Measurements from ENCODE around the gene NCBP3.

Gene NCBP3

GRCh38 chr17:3845621-3846436 lies at the start of gene NCBP3:
TSS of gene NCBP3 (minus strand) at chr17:3846246. CDS start at chr17:3846223, 23 bp downstream.
- peaks cover 27% of the 10 kb centered on the region for H3K36me3 ChIP-seq (ENCODE audit: control insufficient read depth, insufficient read depth, low read length)
- peaks cover 11% of the 10 kb centered on the region; the same call in 1 of the 2 replicates for H3K4me1 ChIP-seq (ENCODE audit: control insufficient read depth, insufficient read depth, low read length)
- no peaks in the 10 kb centered on the region for H3K27me3 ChIP-seq (ENCODE audit: control insufficient read depth, insufficient read depth, low read length)
- H3K9ac ChIP-seq (ENCODE audit: low read length): peak within 1 kb of the TSS; percentile 98
- peak within 1 kb of the TSS; percentile 99 for H3K27ac ChIP-seq (ENCODE audit: low read depth, low read length)
- no peaks in the 10 kb centered on the region for H3K9me3 ChIP-seq (ENCODE audit: control insufficient read depth, insufficient read depth, low read depth, low read length)
- peak within 1 kb of the TSS; percentile 99 for H3K4me3 ChIP-seq (ENCODE audit: low read depth, low read length)

GRCh38 chr17:3895354-3895753 lies 49.3 kb upstream of the NCBP3 start:
- H3K27ac ChIP-seq (ENCODE audit: low read depth, low read length): no peak overlapping the region
- no peaks in the 10 kb centered on the region for H3K36me3 ChIP-seq (ENCODE audit: control insufficient read depth, insufficient read depth, low read length)
- no peak overlapping the region for H3K4me3 ChIP-seq (ENCODE audit: low read depth, low read length)

GRCh38 chr17:3894911-3895343 lies 48.9 kb upstream of the NCBP3 start:
- no peak overlapping the region for H3K27ac ChIP-seq (ENCODE audit: low read depth, low read length)
- H3K27me3 ChIP-seq (ENCODE audit: control insufficient read depth, insufficient read depth, low read length): peaks cover 20% of the 10 kb centered on the region
- H3K36me3 ChIP-seq (ENCODE audit: control insufficient read depth, insufficient read depth, low read length): no peaks in the 10 kb centered on the region
- peaks cover 32% of the 10 kb centered on the region for H3K4me1 ChIP-seq (ENCODE audit: control insufficient read depth, insufficient read depth, low read length)
- H3K4me3 ChIP-seq (ENCODE audit: low read depth, low read length): no peak overlapping the region
- H3K9me3 ChIP-seq (ENCODE audit: control insufficient read depth, insufficient read depth, low read depth, low read length): no peaks in the 10 kb centered on the region
- no peak overlapping the region for H3K9ac ChIP-seq (ENCODE audit: low read length)

More at GRCh38 chr17:3895354-3895753, 49.3 kb upstream of the NCBP3 start:
- H3K27me3 ChIP-seq (ENCODE audit: control insufficient read depth, insufficient read depth, low read length): peaks cover 20% of the 10 kb centered on the region
- no peaks in the 10 kb centered on the region for H3K9me3 ChIP-seq (ENCODE audit: control insufficient read depth, insufficient read depth, low read depth, low read length)
- peaks cover 28% of the 10 kb centered on the region for H3K4me1 ChIP-seq (ENCODE audit: control insufficient read depth, insufficient read depth, low read length)
- no peak overlapping the region for H3K9ac ChIP-seq (ENCODE audit: low read length)

GRCh38 chr17:3894188-3894587 lies 48.1 kb upstream of the NCBP3 start:
- Histone ChIP-seq H3K4me1 (ENCODE audit: control insufficient read depth, insufficient read depth, low read length) (peaks cover 39% of the 10 kb centered on the region), H3K9ac (ENCODE audit: low read length) (no peak overlapping the region)

GRCh38 chr17:3893720-3894116 lies 47.7 kb upstream of the NCBP3 start:
- peak overlapping the region; percentile 24 for H3K9ac ChIP-seq (ENCODE audit: low read length)
- H3K36me3 ChIP-seq (ENCODE audit: control insufficient read depth, insufficient read depth, low read length): no peaks in the 10 kb centered on the region
- H3K27ac ChIP-seq (ENCODE audit: low read depth, low read length): no peak overlapping the region
- no peaks in the 10 kb centered on the region for H3K9me3 ChIP-seq (ENCODE audit: control insufficient read depth, insufficient read depth, low read depth, low read length)
- H3K4me1 ChIP-seq (ENCODE audit: control insufficient read depth, insufficient read depth, low read length): peaks cover 44% of the 10 kb centered on the region
- peaks cover 20% of the 10 kb centered on the region for H3K27me3 ChIP-seq (ENCODE audit: control insufficient read depth, insufficient read depth, low read length)
- peak overlapping the region; percentile 75 for H3K4me3 ChIP-seq (ENCODE audit: low read depth, low read length)

More at GRCh38 chr17:3894188-3894587, 48.1 kb upstream of the NCBP3 start:
- Histone ChIP-seq H3K4me3 (ENCODE audit: low read depth, low read length) (no peak overlapping the region), H3K27me3 (ENCODE audit: control insufficient read depth, insufficient read depth, low read length) (peaks cover 20% of the 10 kb centered on the region), H3K36me3 (ENCODE audit: control insufficient read depth, insufficient read depth, low read length) (no peaks in the 10 kb centered on the region), H3K27ac (ENCODE audit: low read depth, low read length) (no peak overlapping the region), H3K9me3 (ENCODE audit: control insufficient read depth, insufficient read depth, low read depth, low read length) (no peaks in the 10 kb centered on the region)

GRCh38 chr17:3893003-3893719 lies 47.1 kb upstream of the NCBP3 start, which contains the start of gene CAMKK1:
TSS of gene CAMKK1 (minus strand) at chr17:3893053. CDS start at chr17:3885687, 7,366 bp downstream.
- H3K4me1 ChIP-seq (ENCODE audit: control insufficient read depth, insufficient read depth, low read length): peaks cover 48% of the 10 kb centered on the region

GRCh38 chr17:3892095-3892998 lies 46.3 kb upstream of the NCBP3 start:
- Histone ChIP-seq H3K27me3 (ENCODE audit: control insufficient read depth, insufficient read depth, low read length) (peaks cover 20% of the 10 kb centered on the region), H3K4me1 (ENCODE audit: control insufficient read depth, insufficient read depth, low read length) (peaks cover 56% of the 10 kb centered on the region), H3K27ac (ENCODE audit: low read depth, low read length) (no peak overlapping the region), H3K9me3 (ENCODE audit: control insufficient read depth, insufficient read depth, low read depth, low read length) (no peaks in the 10 kb centered on the region), H3K36me3 (ENCODE audit: control insufficient read depth, insufficient read depth, low read length) (no peaks in the 10 kb centered on the region), H3K9ac (ENCODE audit: low read length) (peak overlapping the region; percentile 54), H3K4me3 (ENCODE audit: low read depth, low read length) (peak overlapping the region; percentile 83)

More at GRCh38 chr17:3893003-3893719, 47.1 kb upstream of the NCBP3 start, which contains the start of gene CAMKK1:
- Histone ChIP-seq H3K36me3 (ENCODE audit: control insufficient read depth, insufficient read depth, low read length) (no peaks in the 10 kb centered on the region), H3K27ac (ENCODE audit: low read depth, low read length) (0 out of 2 replicates have a peak within 1 kb of the TSS, but pooled peaks have one; percentile 57), H3K4me3 (ENCODE audit: low read depth, low read length) (peak within 1 kb of the TSS; percentile 83), H3K9ac (ENCODE audit: low read length) (peak within 1 kb of the TSS; percentile 54), H3K9me3 (ENCODE audit: control insufficient read depth, insufficient read depth, low read depth, low read length) (no peaks in the 10 kb centered on the region), H3K27me3 (ENCODE audit: control insufficient read depth, insufficient read depth, low read length) (peaks cover 20% of the 10 kb centered on the region)

GRCh38 chr17:3891626-3892094 lies 45.6 kb upstream of the NCBP3 start:
- Histone ChIP-seq H3K9me3 (ENCODE audit: control insufficient read depth, insufficient read depth, low read depth, low read length) (no peaks in the 10 kb centered on the region), H3K27ac (ENCODE audit: low read depth, low read length) (no peak overlapping the region), H3K9ac (ENCODE audit: low read length) (no peak overlapping the region), H3K4me1 (ENCODE audit: control insufficient read depth, insufficient read depth, low read length) (peaks cover 60% of the 10 kb centered on the region), H3K27me3 (ENCODE audit: control insufficient read depth, insufficient read depth, low read length) (peaks cover 20% of the 10 kb centered on the region), H3K4me3 (ENCODE audit: low read depth, low read length) (peak overlapping the region; percentile 83), H3K36me3 (ENCODE audit: control insufficient read depth, insufficient read depth, low read length) (no peaks in the 10 kb centered on the region)

GRCh38 chr17:3890878-3891219 lies 44.8 kb upstream of the NCBP3 start:
- no peak overlapping the region for H3K9ac ChIP-seq (ENCODE audit: low read length)
- no peak overlapping the region for H3K4me3 ChIP-seq (ENCODE audit: low read depth, low read length)

GRCh38 chr17:3890082-3890877 lies 44.2 kb upstream of the NCBP3 start:
- Histone ChIP-seq H3K27ac (ENCODE audit: low read depth, low read length) (no peak overlapping the region), H3K4me1 (ENCODE audit: control insufficient read depth, insufficient read depth, low read length) (peaks cover 60% of the 10 kb centered on the region), H3K9ac (ENCODE audit: low read length) (no peak overlapping the region), H3K9me3 (ENCODE audit: control insufficient read depth, insufficient read depth, low read depth, low read length) (no peaks in the 10 kb centered on the region), H3K27me3 (ENCODE audit: control insufficient read depth, insufficient read depth, low read length) (peaks cover 20% of the 10 kb centered on the region), H3K36me3 (ENCODE audit: control insufficient read depth, insufficient read depth, low read length) (peaks cover under 1% of the 10 kb centered on the region; the same call in 1 of the 2 replicates), H3K4me3 (ENCODE audit: low read depth, low read length) (no peak overlapping the region)

More at GRCh38 chr17:3890878-3891219, 44.8 kb upstream of the NCBP3 start:
- Histone ChIP-seq H3K4me1 (ENCODE audit: control insufficient read depth, insufficient read depth, low read length) (peaks cover 60% of the 10 kb centered on the region), H3K36me3 (ENCODE audit: control insufficient read depth, insufficient read depth, low read length) (no peaks in the 10 kb centered on the region), H3K27ac (ENCODE audit: low read depth, low read length) (no peak overlapping the region), H3K27me3 (ENCODE audit: control insufficient read depth, insufficient read depth, low read length) (peaks cover 20% of the 10 kb centered on the region), H3K9me3 (ENCODE audit: control insufficient read depth, insufficient read depth, low read depth, low read length) (no peaks in the 10 kb centered on the region)

Data from HUES6 (cell line).